HepG2 (cell line): Measurements from ENCODE around the gene MED13L. TPM values are rescaled to one million over a fixed set of nuclear protein-coding genes. Genes with fewer than 3 reads are reported as not detected.

Source experiments
- ATAC-seq: fragments of 200-7000 bp; cut with Tn5 transposase; 3 replicates; pipeline ENCODE4 v1.9.1; 2020; ENCODE audit warnings: mild to moderate bottlenecking, moderate library complexity
- BruUV-seq: library from RNA; stranded (reverse); fragments of 400-500 nt; replicated peaks from 2 replicates; lab custom pipeline; 2021; lab: Mats Ljungman, UMichigan
- CTCF ChIA-PET: fragments of 300-600 bp; formaldehyde crosslinking; extraction: SDS; loops from one replicate; lab custom pipeline; 2021; ENCODE audit warnings: low total read pairs, inconsistent platforms, low intra/inter-chr PET ratio; lab: Yijun Ruan, JAX
- POLR2A ChIA-PET: fragments of 350-600 bp; sonication (Branson Sonifier 250); formaldehyde crosslinking; loops from one replicate; lab custom pipeline; 2020; ENCODE audit warnings: antibody characterized with exemption, inconsistent platforms; lab: Yijun Ruan, JAX
- DNase-seq: peaks from one replicate; pipeline ENCODE4 v3.0.0-alpha.2; 2015; ENCODE audit warnings: low spot score
- FAIRE-seq: peaks from 3 replicates; lab custom pipeline; 2011; peaks lifted over from hg19 to GRCh38; lab: Jason Lieb, UNC
- H2AFZ ChIP-seq: one replicate; pipeline ENCODE4 v1.6.1; 2011; ENCODE audit warnings: low read length, inconsistent platforms
- H3K27ac ChIP-seq: fragments of 300-600 bp; 3 replicates; pipeline ENCODE4 v1.8.0; 2011; ENCODE audit warnings: mixed run types, mild to moderate bottlenecking, mixed read lengths, low read length, inconsistent platforms; ENCODE audit not compliant: insufficient read depth; ENCODE audit errors: extremely low read length
- H3K27me3 ChIP-seq, 2 experiments: fragments of 200-600 bp in 1 of 2; 2 replicates in 1 of 2; 3 replicates in 1 of 2; pipeline versions ENCODE4 v1.6.0 to v1.8.0; 2011; ENCODE audit warnings: low read length in 2 of 2, mild to moderate bottlenecking in 2 of 2, moderate library complexity in 2 of 2, inconsistent platforms in 1 of 2; ENCODE audit not compliant: insufficient read depth in 2 of 2, control insufficient read depth in 1 of 2
- H3K36me3 ChIP-seq, 2 experiments: fragments of 200-600 bp in 1 of 2; replicated peaks in 1 of 2; 2 replicates in 1 of 2; 3 replicates in 1 of 2; pipeline versions ENCODE4 v1.5.1 to v1.8.0; 2011; ENCODE audit warnings: low read length in 2 of 2, inconsistent platforms in 1 of 2; ENCODE audit not compliant: insufficient read depth in 2 of 2, control insufficient read depth in 1 of 2
- H3K4me1 ChIP-seq: 2 replicates; pipeline ENCODE4 v1.5.1; 2012; ENCODE audit warnings: low read length, inconsistent platforms; ENCODE audit not compliant: insufficient read depth
- H3K4me2 ChIP-seq: 2 replicates; pipeline ENCODE4 v1.6.0; 2011; ENCODE audit warnings: low read depth, low read length, inconsistent platforms
- H3K4me3 ChIP-seq, 3 experiments: fragments of 200-600 bp in 1 of 3; sonication (generic), shearing (Covaris generic) in 1 of 3; replicated peaks in 1 of 3; 2 replicates each; pipeline ENCODE4 v1.5.1; 2011 to 2016; ENCODE audit warnings: low read length in 3 of 3, inconsistent platforms in 2 of 3, low read depth in 2 of 3, mild to moderate bottlenecking in 2 of 3, control low read depth in 1 of 3, mixed read lengths in 1 of 3; ENCODE audit not compliant: insufficient read depth in 1 of 3
- H3K79me2 ChIP-seq: one replicate; pipeline ENCODE4 v1.6.1; 2011; ENCODE audit warnings: low read length, inconsistent platforms; ENCODE audit not compliant: insufficient read depth
- H3K9ac ChIP-seq: 2 replicates; pipeline ENCODE4 v1.6.0; 2011; ENCODE audit warnings: mild to moderate bottlenecking, low read depth, low read length, inconsistent platforms; ENCODE audit not compliant: insufficient read depth
- H3K9me3 ChIP-seq: 2 replicates; pipeline ENCODE4 v1.5.1; 2012; ENCODE audit warnings: mild to moderate bottlenecking, low read length
- H4K20me1 ChIP-seq: 2 replicates; pipeline ENCODE4 v1.6.0; 2011; ENCODE audit warnings: inconsistent platforms, mild to moderate bottlenecking, low read length, moderate library complexity; ENCODE audit not compliant: insufficient read depth
- GATA4 ChIP-seq: sonication (generic); IDR thresholded peaks from 2 replicates; pipeline ENCODE4 v1.6.1; 2016; ENCODE audit warnings: antibody characterized with exemption, low read depth, borderline replicate concordance
- HDAC1 ChIP-seq: sonication (generic); formaldehyde crosslinking; IDR thresholded peaks from 2 replicates; pipeline ENCODE4 v1.5.1; 2020; ENCODE audit warnings: mild to moderate bottlenecking, missing genetic modification reagents
- HES4 ChIP-seq: sonication (generic); formaldehyde crosslinking; IDR thresholded peaks from 2 replicates; pipeline ENCODE4 v1.9.0; 2021; ENCODE audit warnings: mild to moderate bottlenecking, missing genetic modification reagents, borderline replicate concordance
- KMT2A ChIP-seq: sonication (generic); formaldehyde crosslinking; IDR thresholded peaks from 2 replicates; pipeline ENCODE4 v1.4.0; 2020; ENCODE audit warnings: missing genetic modification reagents
- KMT2B ChIP-seq: IDR thresholded peaks from 2 replicates; pipeline ENCODE4 v1.6.1; 2016; ENCODE audit warnings: missing genetic modification reagents, missing compliant biosample characterization
- NPAS2 ChIP-seq: sonication (generic); formaldehyde crosslinking; IDR thresholded peaks from 2 replicates; pipeline ENCODE4 v1.8.0; 2022; ENCODE audit warnings: mild to moderate bottlenecking, missing genetic modification reagents, borderline replicate concordance
- RBFOX2 ChIP-seq: fragments of 200-400 bp; formaldehyde crosslinking; IDR thresholded peaks from 2 replicates; pipeline ENCODE4 v1.6.1; 2017; ENCODE audit warnings: low read depth, mild to moderate bottlenecking, low read length
- RXRB ChIP-seq: IDR thresholded peaks from 2 replicates; pipeline ENCODE4 v1.6.1; 2016; ENCODE audit warnings: borderline replicate concordance, missing genetic modification reagents, missing compliant biosample characterization
- XBP1 ChIP-seq: sonication (generic); formaldehyde crosslinking; IDR thresholded peaks from 2 replicates; pipeline ENCODE4 v1.5.0; 2020; ENCODE audit warnings: missing genetic modification reagents
- ZFP90 ChIP-seq: sonication (generic); formaldehyde crosslinking; IDR thresholded peaks from 2 replicates; pipeline ENCODE4 v1.8.0; 2022; ENCODE audit warnings: missing genetic modification reagents, mild to moderate bottlenecking, inconsistent platforms, borderline replicate concordance
- ZFX ChIP-seq: sonication (generic); formaldehyde crosslinking; IDR thresholded peaks from 2 replicates; pipeline ENCODE4 v1.4.0; 2020; ENCODE audit warnings: mild to moderate bottlenecking, low read depth, missing genetic modification reagents, moderate library complexity
- ZNF3 ChIP-seq: IDR thresholded peaks from 2 replicates; pipeline ENCODE4 v1.7.0; 2017; ENCODE audit warnings: inconsistent platforms
- ZNF530 ChIP-seq: sonication (generic); formaldehyde crosslinking; IDR thresholded peaks from 2 replicates; pipeline ENCODE4 v1.5.0; 2020; ENCODE audit warnings: low read depth, mild to moderate bottlenecking, missing genetic modification reagents
- ZNF547 ChIP-seq: sonication (generic); formaldehyde crosslinking; IDR thresholded peaks from 2 replicates; pipeline ENCODE4 v1.5.1; 2020; ENCODE audit warnings: mild to moderate bottlenecking, missing genetic modification reagents
- ZNF563 ChIP-seq: sonication (generic); formaldehyde crosslinking; IDR thresholded peaks from 2 replicates; pipeline ENCODE4 v1.8.0; 2022; ENCODE audit warnings: mild to moderate bottlenecking, moderate library complexity, missing genetic modification reagents
- ZNF619 ChIP-seq: sonication (generic); formaldehyde crosslinking; IDR thresholded peaks from 2 replicates; pipeline ENCODE4 v1.4.0; 2020; ENCODE audit warnings: mild to moderate bottlenecking, missing genetic modification reagents
- ZNF629 ChIP-seq: sonication (generic); formaldehyde crosslinking; conservative IDR thresholded peaks from 2 replicates; pipeline ENCODE4 v1.5.0; 2020; ENCODE audit warnings: missing genetic modification reagents
- ZNF746 ChIP-seq: sonication (generic); formaldehyde crosslinking; IDR thresholded peaks from 2 replicates; pipeline ENCODE4 v1.8.0; 2022; ENCODE audit warnings: mild to moderate bottlenecking, missing genetic modification reagents
- ZNF777 ChIP-seq: sonication (generic); formaldehyde crosslinking; IDR thresholded peaks from 2 replicates; pipeline ENCODE4 v1.4.0; 2020; ENCODE audit warnings: missing genetic modification reagents
- ZNF780A ChIP-seq: sonication (generic); formaldehyde crosslinking; IDR thresholded peaks from 2 replicates; pipeline ENCODE4 v1.8.0; 2022; ENCODE audit warnings: mild to moderate bottlenecking, missing genetic modification reagents, moderate library complexity
- ZNF782 ChIP-seq: sonication (generic); formaldehyde crosslinking; IDR thresholded peaks from 2 replicates; pipeline ENCODE4 v1.4.0; 2020; ENCODE audit warnings: missing genetic modification reagents, mild to moderate bottlenecking, borderline replicate concordance
- WGBS: methylation state at CpG from one replicate; pipeline ENCODE4 v1.1.6; 2017; ENCODE audit warnings: low lambda C conversion rate; 5-methylcytosine and 5-hydroxymethylcytosine counted together
- in situ Hi-C: cut with HindIII; loops from 2 replicates; pipeline ENCODE4 v1.10.0; 2017; ENCODE audit warnings: low pct_unique_long_range_greater_than_20kb; ENCODE audit not compliant: extremely low pct_ligation_motif_present
- intact Hi-C: fragments of 100-400 bp; cut with micrococcal nuclease; formaldehyde crosslinking; loops from one replicate; pipeline ENCODE4 v1.10.0; 2022; ENCODE audit not compliant: unreplicated experiment
- polyA plus RNA-seq, 8 experiments: library from polyadenylated mRNA; depleted of rRNA in 3 of 8; stranded (reverse) in 7 of 8; unstranded in 1 of 8; fragments of >200 nt; fragmentation: Illumina TruSeq in 4 of 8; extraction: Trizol in 4 of 8; gene quantifications; 2 replicates each; pipeline versions ENCODE4 v1.2.1 to v1.2.3, GENCODE V29; 2011 to 2016; ENCODE audit warnings: low read depth in 4 of 8, missing spikeins in 1 of 8, mixed read lengths in 1 of 8; ENCODE audit not compliant: insufficient read depth in 1 of 8
- total RNA-seq, 5 experiments: library from RNA; depleted of rRNA; stranded (reverse); fragments of >200 nt; fragmentation: Illumina TruSeq; extraction: Trizol; gene quantifications; 2 replicates each; pipeline ENCODE4 v1.2.3, GENCODE V29; 2016; ENCODE audit warnings: low read depth in 1 of 5
- TF ChIP-seq, protein P1 (sequence below): sonication (generic); formaldehyde crosslinking; IDR thresholded peaks from 2 replicates; pipeline ENCODE4 v1.5.0; 2020; ENCODE audit warnings: missing genetic modification reagents
- TF ChIP-seq, protein P2 (sequence below): IDR thresholded peaks from 2 replicates; pipeline ENCODE4 v1.6.1; 2018; ENCODE audit warnings: missing genetic modification reagents
- TF ChIP-seq, protein P3 (sequence below): IDR thresholded peaks from 2 replicates; pipeline ENCODE4 v1.6.1; 2012; ENCODE audit warnings: inconsistent platforms

MED13L gene
- total and polyA plus RNA-seq, 2 of the 13 experiments (the other 11 are each of a cell fraction or from before 2014, with no cell fraction given): 24.8 to 38.9 TPM

DNA sequence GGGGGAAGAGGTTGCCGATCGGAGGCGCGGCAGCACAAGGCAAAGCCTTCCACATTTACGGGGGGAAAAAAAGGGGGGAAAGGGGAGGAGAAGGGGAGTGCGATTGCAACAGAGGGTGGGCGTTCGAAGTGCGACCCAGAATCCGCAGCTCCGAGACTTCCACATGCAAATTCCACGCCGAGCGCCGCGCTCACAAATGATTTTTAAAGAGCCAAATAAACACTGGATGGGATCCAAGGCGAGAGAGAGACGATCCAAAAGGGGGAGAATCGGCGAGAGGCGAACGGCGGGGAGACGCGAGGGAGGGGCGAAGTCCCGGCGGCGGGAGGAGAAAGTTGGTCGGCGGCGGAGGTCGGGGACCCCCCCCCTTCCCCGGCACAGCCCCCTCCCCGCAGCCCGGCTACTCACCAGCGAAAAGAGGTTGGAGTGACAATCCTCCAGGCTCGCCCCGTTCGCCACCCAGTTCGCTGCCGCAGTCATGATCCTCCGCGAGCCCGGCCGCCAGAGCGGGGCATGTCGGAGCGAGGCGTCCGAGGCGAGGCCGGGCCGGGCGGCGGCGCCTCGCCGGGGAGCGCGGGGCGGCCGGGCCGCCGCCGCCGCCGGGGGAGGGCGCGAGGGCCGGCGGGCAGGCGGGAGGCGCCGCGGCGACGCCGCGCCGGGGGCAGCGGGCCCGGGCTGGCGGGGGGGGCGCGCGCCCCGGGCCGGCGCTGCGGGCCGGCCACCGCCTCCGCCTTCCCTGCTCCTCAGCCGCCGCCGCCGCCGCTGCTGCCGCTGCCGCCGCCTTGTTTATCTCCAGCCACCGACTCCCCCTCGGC, 634 bp downstream of the MED13L start:
- H3K79me2 ChIP-seq: peaks cover 49% of the 10 kb centered on the region
- peak overlapping the region; percentile 88 to 94 (median 89) for H3K4me3 ChIP-seq
- ATAC-seq (peak; percentile 62), DNase-seq (peak; percentile 17), FAIRE-seq (no peak)
- H3K9ac ChIP-seq: peak overlapping the region; percentile 84
- H2AFZ ChIP-seq: no peak overlapping the region
- H3K4me2 ChIP-seq: peak overlapping the region; percentile 83
- peaks cover 2 to 13% of the 10 kb centered on the region in 2 experiments; a peak in 4 of 5 replicates for H3K27me3 ChIP-seq
- CTCF ChIA-PET: no interaction called here
- peaks cover 24% of the 10 kb centered on the region for H4K20me1 ChIP-seq
- intact Hi-C loops (no loop called here), in situ Hi-C loops (loop anchor here (5.0 kb wide), 1 partner anchor 320 kb away; no protein-coding TSS in a partner anchor)
- peaks cover 49% of the 10 kb centered on the region for H3K4me1 ChIP-seq
- POLR2A ChIA-PET: interaction anchor here (0.8 kb wide), 1 partner anchor 283 kb away, joined by 4 read pairs; no protein-coding TSS in a partner anchor
- no peaks in the 10 kb centered on the region for H3K36me3 ChIP-seq
- no TSS peak for BruUV-seq
- peak overlapping the region; percentile 93 for H3K27ac ChIP-seq
- under 1% methylated on average over 31 of the region's 104 CpGs for WGBS
- H3K9me3 ChIP-seq: no peaks in the 10 kb centered on the region
- TF ChIP-seq ZNF619 (CRISPR knock-in tag): no peak
- no peak for TF ChIP-seq ZNF530 (CRISPR knock-in tag)
- no peak for TF ChIP-seq ZNF547 (CRISPR knock-in tag)
- no peak for TF ChIP-seq NPAS2 (CRISPR knock-in tag)
- TF ChIP-seq ZNF563 (CRISPR knock-in tag): peak; percentile 48; the same call in 1 of the 2 replicates
- TF ChIP-seq ZFX (CRISPR knock-in tag): 0 out of 2 replicates have a peak, but pooled peaks have one; percentile 24
- 0 out of 2 replicates have a peak, but pooled peaks have one; percentile 27 for TF ChIP-seq ZNF746
- TF ChIP-seq, protein P1, sequence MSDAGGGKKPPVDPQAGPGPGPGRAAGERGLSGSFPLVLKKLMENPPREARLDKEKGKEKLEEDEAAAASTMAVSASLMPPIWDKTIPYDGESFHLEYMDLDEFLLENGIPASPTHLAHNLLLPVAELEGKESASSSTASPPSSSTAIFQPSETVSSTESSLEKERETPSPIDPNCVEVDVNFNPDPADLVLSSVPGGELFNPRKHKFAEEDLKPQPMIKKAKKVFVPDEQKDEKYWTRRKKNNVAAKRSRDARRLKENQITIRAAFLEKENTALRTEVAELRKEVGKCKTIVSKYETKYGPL (CRISPR knock-in tag): no peak
- TF ChIP-seq, protein P2, sequence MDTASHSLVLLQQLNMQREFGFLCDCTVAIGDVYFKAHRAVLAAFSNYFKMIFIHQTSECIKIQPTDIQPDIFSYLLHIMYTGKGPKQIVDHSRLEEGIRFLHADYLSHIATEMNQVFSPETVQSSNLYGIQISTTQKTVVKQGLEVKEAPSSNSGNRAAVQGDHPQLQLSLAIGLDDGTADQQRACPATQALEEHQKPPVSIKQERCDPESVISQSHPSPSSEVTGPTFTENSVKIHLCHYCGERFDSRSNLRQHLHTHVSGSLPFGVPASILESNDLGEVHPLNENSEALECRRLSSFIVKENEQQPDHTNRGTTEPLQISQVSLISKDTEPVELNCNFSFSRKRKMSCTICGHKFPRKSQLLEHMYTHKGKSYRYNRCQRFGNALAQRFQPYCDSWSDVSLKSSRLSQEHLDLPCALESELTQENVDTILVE: no peak
- 0 out of 2 replicates have a peak, but pooled peaks have one; percentile 37 for TF ChIP-seq XBP1 (CRISPR knock-in tag)
- no peak for TF ChIP-seq ZNF782
- peak; percentile 10; the same call in 1 of the 2 replicates for TF ChIP-seq RBFOX2
- TF ChIP-seq, protein P3, sequence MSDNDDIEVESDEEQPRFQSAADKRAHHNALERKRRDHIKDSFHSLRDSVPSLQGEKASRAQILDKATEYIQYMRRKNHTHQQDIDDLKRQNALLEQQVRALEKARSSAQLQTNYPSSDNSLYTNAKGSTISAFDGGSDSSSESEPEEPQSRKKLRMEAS: 0 out of 2 replicates have a peak, but pooled peaks have one; percentile 15
- peak; percentile 57; the same call in 1 of the 2 replicates for TF ChIP-seq ZFP90 (CRISPR knock-in tag)
- TF ChIP-seq HDAC1: 0 out of 2 replicates have a peak, but pooled peaks have one; percentile 16
- peak; percentile 57; the same call in 1 of the 2 replicates for TF ChIP-seq KMT2A
- no peak for TF ChIP-seq ZNF629 (CRISPR knock-in tag)
- TF ChIP-seq KMT2B (CRISPR knock-in tag): peak; percentile 75; the same call in 1 of the 2 replicates
- TF ChIP-seq ZNF3 (CRISPR knock-in tag): no peak
- no peak for TF ChIP-seq HES4 (CRISPR knock-in tag)
- TF ChIP-seq ZNF780A: no peak
- TF ChIP-seq RXRB (CRISPR knock-in tag): no peak
- TF ChIP-seq GATA4: no peak
- TF ChIP-seq ZNF777 (CRISPR knock-in tag): peak; percentile 24; the same call in 1 of the 2 replicates
